Stimulated activated CD8-positive, alpha-beta memory T cell treated with anti-CD3 and anti-CD28 coated beads, Interleukin-4, amount 100 ng/mL, for 48 hours (primary cell): ENCODE data around the gene RBP3.

Source experiments
- DNase-seq: peaks from one replicate; pipeline ENCODE4 v3.0.0-alpha.2; 2020

The RBP3 gene

GRCh38 chr10:47348138-47348651 is at the start of gene RBP3:
Gene RBP3 (plus strand): TSS chr10:47348363. CDS start chr10:47348485, 122 bp downstream.
- DNase-seq: no peak

- DNase-seq: no peak
These were observed 49.4 kb upstream of the RBP3 start for GRCh38 chr10:47298715-47299114.

GRCh38 chr10:47299611-47300428 is 48.3 kb upstream of the RBP3 start, which contains the start of gene GDF10:
Gene GDF10 (plus strand): TSS chr10:47300197. CDS start chr10:47300652, 455 bp downstream.
- DNase-seq: no peak

GRCh38 chr10:47300429-47300931 is 47.7 kb upstream of the RBP3 start:
- no peak for DNase-seq

GRCh38 chr10:47301833-47302232 is 46.3 kb upstream of the RBP3 start:
- no peak for DNase-seq

- DNase-seq: no peak
These were observed 45.1 kb upstream of the RBP3 start for GRCh38 chr10:47303105-47303504.

GRCh38 chr10:47303866-47304265 is 44.3 kb upstream of the RBP3 start:
- DNase-seq: no peak

GRCh38 chr10:47305566-47305965 is 42.6 kb upstream of the RBP3 start:
- DNase-seq: no peak

GRCh38 chr10:47306387-47307210 is 41.6 kb upstream of the RBP3 start:
- DNase-seq: no peak

GRCh38 chr10:47307381-47307780 is 40.8 kb upstream of the RBP3 start:
- DNase-seq: no peak

- no peak for DNase-seq
These were observed 39.4 kb upstream of the RBP3 start for GRCh38 chr10:47308775-47309174.

GRCh38 chr10:47309408-47310089 is 38.6 kb upstream of the RBP3 start:
- DNase-seq: peak; percentile 41

GRCh38 chr10:47310090-47310505 is 38.1 kb upstream of the RBP3 start:
- DNase-seq: no peak

GRCh38 chr10:47311193-47311931 is 36.8 kb upstream of the RBP3 start:
- peak; percentile 34 for DNase-seq

GRCh38 chr10:47311932-47312662 is 36.1 kb upstream of the RBP3 start:
- DNase-seq: peak; percentile 89

- DNase-seq: no peak
These were observed 35.5 kb upstream of the RBP3 start for GRCh38 chr10:47312663-47312995.

GRCh38 chr10:47314416-47314970 is 33.7 kb upstream of the RBP3 start:
- DNase-seq: no peak

GRCh38 chr10:47315421-47315820 is 32.7 kb upstream of the RBP3 start:
- DNase-seq: no peak

GRCh38 chr10:47316131-47316530 is 32.0 kb upstream of the RBP3 start:
- no peak for DNase-seq

GRCh38 chr10:47317251-47317650 is 30.9 kb upstream of the RBP3 start:
- no peak for DNase-seq

- no peak for DNase-seq
These were observed 29.5 kb upstream of the RBP3 start for GRCh38 chr10:47318706-47319105.
